ENCODE measurements around the gene TSGA10IP. TPM values are rescaled to one million over a fixed set of nuclear protein-coding genes. Genes with fewer than 3 reads are reported as not detected.

Gene TSGA10IP
- total RNA-seq, 1 donor from 2014 or later = not detected

DNA sequence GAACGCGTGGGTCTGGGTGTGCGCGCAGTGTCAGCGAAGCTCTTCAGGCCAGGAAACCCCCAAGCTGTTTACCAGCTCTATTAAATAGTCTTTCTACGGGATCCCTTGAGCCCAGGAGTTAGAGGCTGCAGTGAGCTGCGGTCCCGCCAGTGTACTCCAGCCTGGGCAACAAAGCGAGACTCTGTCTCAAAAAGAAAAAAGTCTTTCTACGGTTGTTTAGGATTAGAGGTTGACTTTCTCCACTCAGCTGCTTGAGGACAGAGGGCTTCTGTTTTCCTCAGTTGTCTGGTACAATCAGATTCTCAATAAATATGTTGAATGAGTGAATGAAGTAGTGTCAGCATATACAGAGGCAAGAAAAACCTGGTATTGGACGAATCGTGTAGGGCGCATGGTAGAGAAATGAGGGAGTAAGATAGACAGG is 16.9 kb downstream of the TSGA10IP start:
- Mint-ChIP-seq H3K9me3 (ENCODE audit: unreplicated experiment) (no peaks in the 10 kb centered on the region), H3K4me3 (ENCODE audit: unreplicated experiment) (peak overlapping the region; percentile 91), H3K36me3 (ENCODE audit: low read depth, unreplicated experiment) (peaks cover 5% of the 10 kb centered on the region), H3K4me1 (ENCODE audit: low read depth, unreplicated experiment) (peaks cover 11% of the 10 kb centered on the region), H3K27ac (ENCODE audit: unreplicated experiment) (peak overlapping the region; percentile 23), H3K27me3 (ENCODE audit: low read depth, unreplicated experiment) (no peaks in the 10 kb centered on the region)
- Histone ChIP-seq H3K79me2 (ENCODE audit: insufficient read depth, low read length) (peaks cover 43% of the 10 kb centered on the region), H2AFZ (ENCODE audit: low read depth, low read length) (no peak overlapping the region), H3K4me3 (ENCODE audit: insufficient read depth, low read depth, low read length) (peak overlapping the region; percentile 77), H3K4me2 (ENCODE audit: low read length) (peak overlapping the region; percentile 100), H3K27ac (ENCODE audit: low read depth, low read length) (peak overlapping the region; percentile 31), H3K27me3 (ENCODE audit: insufficient read depth, low read length) (no peaks in the 10 kb centered on the region), H3K4me1 (ENCODE audit: insufficient read depth, low read length) (peaks cover 13% of the 10 kb centered on the region), H3K9me3 (ENCODE audit: insufficient read depth, low read depth, low read length) (no peaks in the 10 kb centered on the region), H4K20me1 (ENCODE audit: insufficient read depth, low read length) (peaks cover 30% of the 10 kb centered on the region), H3K9ac (ENCODE audit: low read length) (peak overlapping the region; percentile 98), H3K36me3 (ENCODE audit: insufficient read depth, low read length) (peaks cover 14% of the 10 kb centered on the region)
- DNase-seq (ENCODE audit: low read depth) (no peak), FAIRE-seq (no peak)
- TF ChIP-seq, protein P1, sequence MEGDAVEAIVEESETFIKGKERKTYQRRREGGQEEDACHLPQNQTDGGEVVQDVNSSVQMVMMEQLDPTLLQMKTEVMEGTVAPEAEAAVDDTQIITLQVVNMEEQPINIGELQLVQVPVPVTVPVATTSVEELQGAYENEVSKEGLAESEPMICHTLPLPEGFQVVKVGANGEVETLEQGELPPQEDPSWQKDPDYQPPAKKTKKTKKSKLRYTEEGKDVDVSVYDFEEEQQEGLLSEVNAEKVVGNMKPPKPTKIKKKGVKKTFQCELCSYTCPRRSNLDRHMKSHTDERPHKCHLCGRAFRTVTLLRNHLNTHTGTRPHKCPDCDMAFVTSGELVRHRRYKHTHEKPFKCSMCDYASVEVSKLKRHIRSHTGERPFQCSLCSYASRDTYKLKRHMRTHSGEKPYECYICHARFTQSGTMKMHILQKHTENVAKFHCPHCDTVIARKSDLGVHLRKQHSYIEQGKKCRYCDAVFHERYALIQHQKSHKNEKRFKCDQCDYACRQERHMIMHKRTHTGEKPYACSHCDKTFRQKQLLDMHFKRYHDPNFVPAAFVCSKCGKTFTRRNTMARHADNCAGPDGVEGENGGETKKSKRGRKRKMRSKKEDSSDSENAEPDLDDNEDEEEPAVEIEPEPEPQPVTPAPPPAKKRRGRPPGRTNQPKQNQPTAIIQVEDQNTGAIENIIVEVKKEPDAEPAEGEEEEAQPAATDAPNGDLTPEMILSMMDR (IDR thresholded peaks at IDR 0.05; ENCODE audit: insufficient read depth, low read depth, low read length) = no peak

DNA sequence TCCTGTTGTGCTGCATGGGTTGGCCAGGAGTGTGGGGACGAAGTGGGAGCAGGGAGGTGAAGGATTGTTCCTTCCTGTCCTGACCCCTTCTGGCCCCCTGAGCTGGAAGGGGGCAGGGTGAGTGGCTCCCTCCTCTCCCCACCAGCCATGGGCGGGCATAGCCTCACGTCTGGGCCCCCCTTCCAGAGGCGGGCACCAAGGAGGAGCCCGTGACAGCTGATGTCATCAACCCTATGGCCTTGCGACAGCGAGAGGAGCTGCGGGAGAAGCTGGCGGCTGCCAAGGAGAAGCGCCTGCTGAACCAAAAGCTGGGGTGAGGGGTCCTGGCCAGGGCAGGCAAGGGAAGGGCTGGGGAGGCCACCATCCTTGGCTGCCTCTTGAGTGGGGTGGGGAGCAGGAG is 19.6 kb downstream of the TSGA10IP start:
- Mint-ChIP-seq H3K27ac (ENCODE audit: unreplicated experiment) (no peak overlapping the region), H3K4me3 (ENCODE audit: unreplicated experiment) (no peak overlapping the region), H3K36me3 (ENCODE audit: low read depth, unreplicated experiment) (peaks cover 13% of the 10 kb centered on the region), H3K4me1 (ENCODE audit: low read depth, unreplicated experiment) (peaks cover 11% of the 10 kb centered on the region), H3K9me3 (ENCODE audit: unreplicated experiment) (no peaks in the 10 kb centered on the region), H3K27me3 (ENCODE audit: low read depth, unreplicated experiment) (no peaks in the 10 kb centered on the region)
- Histone ChIP-seq H3K4me1 (ENCODE audit: insufficient read depth, low read length) (peaks cover 13% of the 10 kb centered on the region), H3K4me2 (ENCODE audit: low read length) (no peak overlapping the region), H3K79me2 (ENCODE audit: insufficient read depth, low read length) (peaks cover 43% of the 10 kb centered on the region), H3K9ac (ENCODE audit: low read length) (no peak overlapping the region), H2AFZ (ENCODE audit: low read depth, low read length) (no peak overlapping the region), H3K9me3 (ENCODE audit: insufficient read depth, low read depth, low read length) (no peaks in the 10 kb centered on the region), H4K20me1 (ENCODE audit: insufficient read depth, low read length) (peaks cover 42% of the 10 kb centered on the region), H3K36me3 (ENCODE audit: insufficient read depth, low read length) (peaks cover 23% of the 10 kb centered on the region), H3K27me3 (ENCODE audit: insufficient read depth, low read length) (no peaks in the 10 kb centered on the region), H3K4me3 (ENCODE audit: insufficient read depth, low read depth, low read length) (no peak overlapping the region), H3K27ac (ENCODE audit: low read depth, low read length) (no peak overlapping the region)
- FAIRE-seq (no peak), DNase-seq (ENCODE audit: low read depth) (no peak)
- TF ChIP-seq, protein P1 (IDR thresholded peaks at IDR 0.05; ENCODE audit: insufficient read depth, low read depth, low read length) = no peak
- TF ChIP-seq EZH2 (IDR thresholded peaks at IDR 0.05; ENCODE audit: insufficient read depth, low read length) = no peak

DNA sequence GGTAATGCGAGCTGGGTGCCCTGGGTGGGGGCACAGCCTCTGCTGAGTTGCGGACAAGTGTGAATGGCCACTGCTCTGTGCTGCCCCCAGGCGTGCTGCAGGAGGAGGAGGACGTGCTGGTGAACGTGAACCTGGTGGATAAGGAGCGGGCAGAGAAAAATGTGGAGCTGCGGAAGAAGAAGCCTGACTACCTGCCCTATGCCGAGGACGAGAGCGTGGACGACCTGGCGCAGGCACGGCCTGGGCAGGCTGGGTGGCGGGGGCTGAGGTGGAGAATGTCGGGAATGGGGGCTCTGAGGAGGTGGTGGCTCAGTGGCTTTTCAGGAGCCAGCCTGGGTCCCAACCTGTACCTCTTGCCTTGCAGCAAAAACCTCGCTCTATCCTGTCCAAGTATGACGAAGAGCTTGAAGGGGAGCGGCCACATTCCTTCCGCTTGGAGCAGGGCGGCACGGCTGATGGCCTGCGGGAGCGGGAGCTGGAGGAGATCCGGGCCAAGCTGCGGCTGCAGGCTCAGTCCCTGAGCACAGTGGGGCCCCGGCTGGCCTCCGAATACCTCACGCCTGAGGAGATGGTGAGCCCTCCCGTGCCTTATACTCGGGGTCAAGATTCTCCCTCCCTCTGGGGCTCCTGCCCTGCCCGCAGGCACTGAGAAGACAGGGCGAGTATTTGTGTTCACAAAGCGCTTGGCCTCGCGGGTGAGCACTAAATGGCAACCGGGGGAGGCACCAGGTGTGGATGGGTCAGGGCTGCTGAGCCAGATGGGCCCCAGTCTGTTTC is 20.9 kb downstream of the TSGA10IP start:
- H3K9me3 ChIP-seq (ENCODE audit: insufficient read depth, low read depth, low read length) = no peaks in the 10 kb centered on the region
- no peaks in the 10 kb centered on the region for H3K27me3 ChIP-seq (ENCODE audit: insufficient read depth, low read length)
- H2AFZ ChIP-seq (ENCODE audit: low read depth, low read length) = no peak overlapping the region
- no peak overlapping the region for H3K4me2 ChIP-seq (ENCODE audit: low read length)
- H3K36me3 ChIP-seq (ENCODE audit: insufficient read depth, low read length) = peaks cover 28% of the 10 kb centered on the region
- no peak overlapping the region for H3K9ac ChIP-seq (ENCODE audit: low read length)
- H3K36me3 Mint-ChIP-seq (ENCODE audit: low read depth, unreplicated experiment) = peaks cover 13% of the 10 kb centered on the region
- FAIRE-seq = no peak
- no peak overlapping the region for H3K4me3 ChIP-seq (ENCODE audit: insufficient read depth, low read depth, low read length)
- H3K27ac ChIP-seq (ENCODE audit: low read depth, low read length) = no peak overlapping the region
- H3K4me1 ChIP-seq (ENCODE audit: insufficient read depth, low read length) = peaks cover 13% of the 10 kb centered on the region
- no peak overlapping the region for H3K27ac Mint-ChIP-seq (ENCODE audit: unreplicated experiment)
- TF ChIP-seq, protein P1 (IDR thresholded peaks at IDR 0.05; ENCODE audit: insufficient read depth, low read depth, low read length) = no peak
- no peak for TF ChIP-seq EZH2 (IDR thresholded peaks at IDR 0.05; ENCODE audit: insufficient read depth, low read length)
- no peaks in the 10 kb centered on the region for H3K27me3 Mint-ChIP-seq (ENCODE audit: low read depth, unreplicated experiment)
- H3K79me2 ChIP-seq (ENCODE audit: insufficient read depth, low read length) = peaks cover 43% of the 10 kb centered on the region
- H3K4me3 Mint-ChIP-seq (ENCODE audit: unreplicated experiment) = no peak overlapping the region
- H3K9me3 Mint-ChIP-seq (ENCODE audit: unreplicated experiment) = no peaks in the 10 kb centered on the region
- peaks cover 42% of the 10 kb centered on the region for H4K20me1 ChIP-seq (ENCODE audit: insufficient read depth, low read length)
- H3K4me1 Mint-ChIP-seq (ENCODE audit: low read depth, unreplicated experiment) = peaks cover 11% of the 10 kb centered on the region
- DNase-seq (ENCODE audit: low read depth) = no peak

Data from astrocyte (in vitro differentiated cells and primary cell).